AG04450 (cell line): ENCODE data around the gene ETDC. TPM values are rescaled to one million over a fixed set of nuclear protein-coding genes. Genes with fewer than 3 reads are reported as not detected.
A peak's percentile ranks its signal among the peaks of the same experiment; 100 is the strongest.

ENCODE experiments used
- CTCF ChIA-PET: fragments of 300-600, 350-600 bp; formaldehyde crosslinking; extraction: SDS; loops from one replicate; lab custom pipeline; 2022; ENCODE audit warnings: antibody characterized with exemption, inconsistent platforms; lab: Charles Lee
- POLR2A ChIA-PET: fragments of 350-600 bp; formaldehyde crosslinking; extraction: SDS; loops from one replicate; lab custom pipeline; 2021; ENCODE audit warnings: antibody characterized with exemption, inconsistent platforms; lab: Yijun Ruan, JAX
- DNase-seq: peaks from one replicate; pipeline ENCODE4 v3.0.0-alpha.2; 2011; ENCODE audit warnings: low read depth, low spot score
- H3K27ac ChIP-seq: one replicate; pipeline ENCODE4 v1.5.1; 2012; ENCODE audit warnings: low read depth, low read length, control low read depth
- H3K27me3 ChIP-seq: one replicate; pipeline ENCODE4 v1.6.0; 2012; ENCODE audit warnings: low read length; ENCODE audit not compliant: control insufficient read depth, insufficient read depth
- H3K4me3 ChIP-seq: 2 replicates; pipeline ENCODE4 v1.5.1; 2011; ENCODE audit warnings: mild to moderate bottlenecking, low read depth, low read length, control low read depth
- H3K9me3 ChIP-seq: 2 replicates; pipeline ENCODE4 v1.5.1; 2012; ENCODE audit warnings: low read length; ENCODE audit not compliant: control insufficient read depth, insufficient read depth
- CTCF ChIP-seq: IDR thresholded peaks from 2 replicates; pipeline ENCODE4 v1.5.1; 2011; ENCODE audit warnings: low read depth, low read length, control low read depth, inconsistent platforms
- polyA plus RNA-seq: library from polyadenylated mRNA; depleted of rRNA; stranded (reverse); fragments of >200 nt; gene quantifications from 2 replicates; pipeline ENCODE4 v1.2.3, GENCODE V29; 2011

ETDC gene
- polyA plus RNA-seq, 1 experiment: not detected

- no peaks in the 10 kb centered on the region for H3K27me3 ChIP-seq
- H3K9me3 ChIP-seq: no peaks in the 10 kb centered on the region
- ChIA-PET POLR2A (no interaction called here), CTCF (interaction anchor here (1.5 kb wide), 1 partner anchor 32 kb away, joined by 4 read pairs; no protein-coding TSS in a partner anchor)
- no peak overlapping the region for H3K4me3 ChIP-seq
- peak; percentile 67 for DNase-seq
- 0 out of 2 replicates have a peak, but pooled peaks have one; percentile 8 for TF ChIP-seq CTCF
- H3K27ac ChIP-seq: peak overlapping the region; percentile 21
Measured at GRCh38 chrX:135327299-135327698, 18.0 kb downstream of the ETDC start.

GRCh38 chrX:135328421-135329005 is 19.2 kb downstream of the ETDC start:
- ChIA-PET POLR2A (no interaction called here), CTCF (interaction anchor here (1.5 kb wide), 1 partner anchor 33 kb away, joined by 4 read pairs; no protein-coding TSS in a partner anchor)
- no peaks in the 10 kb centered on the region for H3K27me3 ChIP-seq
- no peak for DNase-seq
- H3K27ac ChIP-seq: no peak overlapping the region
- no peaks in the 10 kb centered on the region for H3K9me3 ChIP-seq
- no peak overlapping the region for H3K4me3 ChIP-seq
- no peak for TF ChIP-seq CTCF

- Histone ChIP-seq H3K9me3 (no peaks in the 10 kb centered on the region), H3K27me3 (no peaks in the 10 kb centered on the region), H3K27ac (no peak overlapping the region), H3K4me3 (no peak overlapping the region)
- DNase-seq: no peak
- POLR2A ChIA-PET: no interaction called here
- TF ChIP-seq CTCF: no peak
- CTCF ChIA-PET: no interaction called here
Measured at GRCh38 chrX:135330706-135331105, 21.4 kb downstream of the ETDC start.

- TF ChIP-seq CTCF: no peak
- Histone ChIP-seq H3K27ac (no peak overlapping the region), H3K9me3 (no peaks in the 10 kb centered on the region), H3K27me3 (no peaks in the 10 kb centered on the region), H3K4me3 (no peak overlapping the region)
- DNase-seq: no peak
- POLR2A ChIA-PET: no interaction called here
- CTCF ChIA-PET: interaction anchor here (0.6 kb wide), 1 partner anchor 421 kb away, joined by 4 read pairs; no protein-coding TSS in a partner anchor
Measured at GRCh38 chrX:135331525-135331924, 22.2 kb downstream of the ETDC start.

GRCh38 chrX:135340831-135341230 is 31.6 kb downstream of the ETDC start:
- no peaks in the 10 kb centered on the region for H3K27me3 ChIP-seq
- POLR2A ChIA-PET: no interaction called here
- TF ChIP-seq CTCF: no peak
- H3K9me3 ChIP-seq: no peaks in the 10 kb centered on the region
- CTCF ChIA-PET: no interaction called here
- H3K27ac ChIP-seq: no peak overlapping the region
- no peak for DNase-seq
- H3K4me3 ChIP-seq: peak overlapping the region; percentile 79
